Hematopoietic multipotent progenitor cell treated with erythropoietin and hydrocortisone succinate and interleukin-3 and kit ligand, for 15 days (in vitro differentiated cells): ENCODE results near the gene FAM180A.
"Not testable (repeated sequence)": the region's sequence is repeated elsewhere in the genome, so short reads cannot be mapped to it uniquely, and the experiment has no call there.

ENCODE experiments used
- DNase-seq: peaks from one replicate; pipeline ENCODE4 v3.0.0-alpha.2; 2015; ENCODE audit warnings: low spot score

The FAM180A gene

DNA sequence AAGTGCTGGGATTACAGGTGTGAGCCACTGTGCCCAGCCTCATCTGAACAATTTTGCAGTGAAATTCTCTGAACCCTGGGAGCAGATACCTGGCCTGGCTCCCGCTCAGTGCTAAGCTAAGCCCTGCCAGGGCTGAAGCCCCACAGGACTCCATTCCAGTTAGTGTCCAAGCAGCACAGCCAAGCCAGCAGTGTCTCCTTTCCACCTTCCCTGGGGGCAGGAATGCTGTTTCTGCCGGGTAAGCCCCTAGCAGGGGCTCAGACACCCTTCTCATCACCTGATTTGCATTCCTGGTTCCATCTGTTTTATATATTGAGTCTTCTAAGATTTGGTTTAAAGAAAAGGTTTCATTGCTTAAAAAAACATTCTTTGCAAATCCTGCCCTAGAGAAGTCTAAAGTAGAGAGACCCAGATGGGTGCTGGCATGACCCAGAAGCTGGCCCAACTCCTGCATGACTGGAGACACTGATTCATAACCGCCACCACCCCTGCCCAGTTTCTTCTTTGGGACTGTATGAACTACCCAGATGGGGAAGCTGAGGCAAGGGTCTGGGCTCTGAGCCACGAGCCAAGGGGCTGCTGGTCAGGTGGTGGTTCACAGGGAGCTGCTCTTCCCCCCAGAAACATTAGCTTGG is 34.7 kb downstream of the FAM180A start:
- no peak for DNase-seq

DNA sequence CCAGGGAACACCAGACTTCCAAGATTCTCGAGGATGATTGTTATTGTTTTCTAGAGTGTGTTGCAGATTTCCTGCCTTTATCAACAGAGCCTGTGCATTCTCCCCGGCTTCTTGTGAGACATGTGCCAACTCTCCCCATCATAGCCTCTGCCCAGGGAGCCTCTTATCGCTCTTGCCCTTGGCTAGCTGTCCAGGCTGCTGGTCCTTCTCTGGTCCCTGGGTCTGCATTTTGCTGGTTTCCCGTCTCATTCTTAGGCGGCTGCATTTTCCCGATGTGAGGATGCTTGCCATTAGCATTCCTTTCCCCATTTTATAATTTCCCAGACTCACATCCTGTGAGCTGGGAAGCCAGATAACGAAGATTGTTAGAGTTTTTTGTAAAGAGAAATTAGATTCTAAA is 35.8 kb downstream of the FAM180A start:
- no peak for DNase-seq

DNA sequence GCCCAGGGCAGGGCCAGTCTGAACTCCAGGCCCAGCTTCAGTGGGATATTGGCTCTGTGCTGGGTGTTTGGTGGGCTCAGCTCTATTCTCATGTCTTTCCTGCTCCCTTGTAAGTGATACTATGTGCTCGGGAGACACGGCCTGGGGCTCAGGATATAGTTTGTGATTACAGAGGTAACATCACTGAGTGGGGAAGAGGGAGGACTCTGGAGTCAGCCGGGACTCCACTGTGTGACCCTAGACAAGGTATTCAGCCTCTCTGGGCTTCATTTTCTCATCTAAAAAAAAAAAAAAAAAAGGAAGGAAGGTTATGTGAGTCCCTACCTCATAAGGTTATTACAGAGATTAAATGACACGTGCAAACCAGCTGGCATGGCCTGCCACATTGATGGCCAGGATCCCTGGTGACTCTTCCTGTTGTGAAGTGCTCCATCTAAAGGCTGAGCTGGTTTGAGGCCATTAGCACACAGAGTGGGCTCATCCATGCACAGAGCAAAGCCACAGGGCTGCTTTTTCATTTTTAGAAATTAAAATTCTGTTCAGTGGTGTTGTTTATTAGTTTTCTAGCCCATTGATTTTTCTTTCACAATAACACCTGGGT is 36.3 kb downstream of the FAM180A start:
- no peak for DNase-seq

DNA sequence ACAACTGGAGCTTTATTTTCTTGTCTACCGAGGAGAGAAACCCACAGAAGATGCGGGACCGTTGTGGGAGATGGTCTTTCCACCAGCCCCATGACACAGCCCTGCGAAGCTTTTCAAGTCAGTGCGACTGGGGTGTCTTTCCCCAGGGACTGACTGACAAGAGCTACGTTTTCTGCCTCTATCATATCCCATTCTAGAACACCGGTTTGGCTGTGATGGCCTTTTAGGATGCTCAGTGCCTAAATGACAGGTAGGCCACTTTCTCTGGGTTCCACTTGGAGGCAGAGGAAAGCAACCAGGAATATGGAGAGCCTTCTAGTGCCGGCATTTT is 37.5 kb downstream of the FAM180A start:
- no peak for DNase-seq

DNA sequence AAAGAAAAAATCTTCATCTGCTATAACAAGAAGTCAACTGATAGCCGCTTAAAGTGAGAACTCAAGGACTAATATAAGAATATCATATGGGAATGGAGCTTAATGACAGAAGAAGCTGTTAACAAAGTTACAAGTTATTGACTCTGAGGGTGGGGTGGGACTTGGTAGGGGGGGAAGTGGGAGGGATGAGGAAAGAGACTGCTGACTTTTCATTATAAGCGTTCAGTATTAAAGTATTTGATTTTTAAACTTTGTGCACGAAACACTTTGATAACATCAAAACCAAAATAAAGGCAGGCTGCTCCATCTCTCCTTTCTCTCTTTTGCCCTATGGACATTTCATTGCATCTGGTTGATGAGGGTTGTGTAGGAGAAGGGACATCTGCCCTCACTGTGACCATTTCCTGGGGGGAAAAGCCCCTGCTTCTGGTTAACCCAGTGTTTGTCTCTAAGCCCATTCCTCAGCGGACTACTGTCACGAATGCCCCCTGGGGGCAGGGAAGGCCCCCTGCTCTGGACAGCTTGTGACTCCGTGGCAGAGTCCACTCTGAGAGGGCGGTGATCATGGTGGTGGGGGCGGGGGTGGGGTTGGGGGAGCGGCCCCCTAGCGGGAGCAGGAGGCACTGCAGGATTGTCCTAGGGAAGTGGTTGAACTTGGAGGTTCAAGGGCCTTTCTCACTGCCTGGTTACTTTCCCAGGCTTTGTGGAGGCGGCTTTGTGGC is 38.0 kb downstream of the FAM180A start:
- peak; percentile 66 for DNase-seq

DNA sequence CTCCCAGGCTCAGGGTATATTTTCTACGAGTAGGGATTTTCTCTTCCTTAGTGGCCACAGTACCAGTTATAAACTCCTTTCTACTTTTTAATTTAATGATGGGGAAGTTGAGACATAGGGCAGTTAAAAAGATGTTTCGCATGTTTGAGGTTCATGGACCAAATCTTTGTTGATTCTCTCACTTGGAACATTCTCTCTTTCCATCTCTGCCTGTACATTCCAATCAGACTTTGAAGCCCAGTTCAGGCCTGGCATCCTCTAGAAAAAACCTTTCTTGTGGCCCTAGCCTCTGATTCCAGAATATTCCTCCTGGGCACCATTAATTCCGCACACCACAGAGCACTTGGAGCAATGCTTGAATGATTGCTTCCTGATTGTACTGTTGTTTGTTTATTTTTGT is 39.1 kb downstream of the FAM180A start:
- no peak for DNase-seq

DNA sequence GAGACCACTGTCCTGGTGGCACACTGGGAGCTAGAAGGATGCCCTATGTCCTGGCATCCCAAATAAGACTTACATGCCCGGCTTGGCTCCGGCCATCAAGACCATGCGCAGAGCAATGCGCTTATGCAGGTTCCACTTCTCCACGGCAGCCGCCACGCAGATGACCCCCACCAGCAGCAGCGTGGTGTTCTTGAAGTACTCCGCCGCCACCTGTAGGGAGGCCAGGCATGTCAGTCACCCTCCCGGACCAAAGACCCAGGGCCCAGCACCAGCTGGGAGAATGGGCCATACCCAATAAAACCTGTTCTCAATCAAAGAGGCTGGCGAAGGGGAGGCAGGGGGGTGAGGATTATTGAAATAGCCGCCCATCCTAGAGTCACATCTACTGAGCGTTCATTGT is 40.6 kb downstream of the FAM180A start:
- DNase-seq: no peak

DNA sequence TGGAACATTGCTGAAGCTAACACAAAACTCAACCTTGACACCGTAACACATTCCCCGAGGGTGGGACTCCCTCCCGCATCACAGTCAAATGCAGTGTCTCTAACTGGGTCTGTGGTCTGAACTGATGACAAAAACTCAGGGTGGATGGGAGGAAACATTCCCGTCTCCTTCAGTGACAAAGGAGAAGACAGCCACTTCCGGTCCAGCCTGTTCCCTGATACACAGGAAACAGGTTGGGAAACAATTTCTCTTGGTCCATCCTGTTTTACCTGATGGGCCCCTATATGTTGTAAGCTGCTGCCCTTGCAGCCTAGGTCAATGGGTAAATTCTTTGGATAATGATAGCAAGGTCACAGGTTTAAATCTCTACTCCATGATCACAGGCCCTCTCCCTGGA is 41.0 kb downstream of the FAM180A start:
- DNase-seq: no peak

DNA sequence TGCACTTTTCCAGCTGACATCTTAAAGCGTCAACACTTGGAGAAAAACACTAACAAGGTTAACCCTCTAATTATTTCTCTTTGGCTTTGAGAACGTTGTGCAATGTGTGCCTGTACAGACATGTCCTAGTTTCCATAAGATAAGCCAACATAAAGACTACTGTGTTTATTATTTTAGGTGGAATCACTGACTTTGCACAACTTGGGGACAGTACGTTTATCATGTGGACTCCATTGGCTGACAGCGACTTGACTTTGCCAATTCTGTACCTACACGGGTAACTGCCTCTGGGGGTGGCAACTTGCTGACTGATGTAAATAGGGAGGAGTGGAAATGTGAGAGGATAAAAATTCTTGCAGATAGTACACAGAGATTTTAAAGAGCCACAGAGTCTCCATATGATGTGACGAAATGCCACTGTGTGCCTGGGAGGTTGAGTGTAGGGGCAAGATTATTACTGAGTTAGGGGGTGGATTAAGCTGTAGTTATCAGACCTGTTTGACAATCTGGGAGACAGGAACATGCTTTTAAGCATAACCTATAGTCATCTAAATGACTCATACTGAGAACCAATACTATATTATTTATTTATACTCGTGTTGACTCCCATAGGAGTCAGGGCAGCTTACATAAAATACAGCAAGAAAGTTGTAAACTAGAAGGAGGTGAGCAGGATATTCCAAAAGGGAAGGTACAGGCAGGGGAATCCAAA is 41.6 kb downstream of the FAM180A start:
- DNase-seq: no peak

DNA sequence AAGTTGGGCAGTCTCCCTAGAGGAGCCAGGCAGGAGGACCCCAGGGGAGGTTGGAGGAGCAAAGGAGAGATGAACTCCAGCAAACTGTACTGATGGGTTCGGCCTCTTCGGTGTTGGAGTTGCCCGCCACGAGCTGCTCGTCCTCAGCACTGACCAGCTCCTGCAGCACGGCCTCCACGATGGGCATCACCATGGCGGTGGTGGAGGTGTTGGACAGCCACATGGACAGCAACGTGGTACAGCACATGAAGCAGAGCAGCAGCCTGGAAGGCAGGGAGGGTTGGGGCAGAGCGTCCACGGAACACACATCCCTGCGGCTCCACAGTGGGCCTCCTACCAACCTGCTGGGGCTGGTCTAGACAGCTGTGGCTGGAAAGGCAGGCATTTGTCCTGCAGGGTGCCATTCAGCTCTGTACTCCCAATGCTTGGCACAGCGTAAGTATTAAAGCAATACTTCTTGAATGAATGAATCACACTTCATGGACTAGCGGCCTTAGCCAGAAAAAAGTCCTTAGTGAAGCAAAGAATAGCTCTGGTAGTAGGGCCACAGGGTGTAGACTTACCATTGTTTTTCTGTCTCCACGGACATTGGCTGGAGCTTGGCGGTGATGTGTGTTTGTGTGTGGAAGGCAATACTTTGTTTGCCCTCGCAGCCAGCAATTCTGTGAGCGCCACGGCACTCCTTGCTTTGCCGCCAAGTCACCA is 42.4 kb downstream of the FAM180A start:
- DNase-seq: no peak

DNA sequence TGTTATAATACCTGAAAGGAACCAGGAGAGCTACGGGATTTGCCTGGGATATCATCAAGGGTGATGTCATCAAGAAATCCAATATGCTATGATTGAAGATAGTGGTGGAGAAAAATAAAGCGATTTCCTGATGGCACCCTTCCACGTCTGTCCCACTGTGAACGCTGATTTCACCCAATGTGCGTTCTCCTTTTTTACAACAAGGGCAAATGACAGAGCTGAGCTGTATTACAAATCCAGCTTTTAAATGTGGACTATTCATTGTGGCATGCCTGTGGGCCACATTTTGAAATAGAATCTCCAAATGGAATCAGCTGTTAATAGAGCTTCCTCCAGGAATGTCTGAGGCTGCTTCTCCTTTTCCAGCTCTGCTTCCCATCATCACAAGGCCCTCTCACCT is 43.9 kb downstream of the FAM180A start:
- no peak for DNase-seq

DNA sequence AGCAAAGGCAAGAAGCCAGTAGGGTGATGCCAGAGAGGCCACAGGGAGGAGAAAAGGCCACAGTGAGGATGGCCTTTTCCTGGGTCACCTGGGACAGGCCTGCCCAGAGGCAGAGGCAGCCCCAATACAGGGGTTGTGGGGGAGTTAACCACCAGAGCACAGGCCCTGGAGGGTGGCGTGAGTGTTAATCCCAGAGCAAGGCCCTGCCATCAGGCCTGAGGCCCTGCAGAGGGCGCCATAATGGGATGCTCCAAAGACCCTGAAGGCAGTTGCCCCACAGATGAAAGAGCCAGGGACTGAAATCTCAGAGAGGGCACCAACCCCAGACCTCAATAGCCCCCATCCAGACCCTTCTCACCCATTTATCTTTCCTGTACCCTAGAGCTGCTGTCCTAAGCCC is 44.5 kb downstream of the FAM180A start:
- peak; percentile 27 for DNase-seq

DNA sequence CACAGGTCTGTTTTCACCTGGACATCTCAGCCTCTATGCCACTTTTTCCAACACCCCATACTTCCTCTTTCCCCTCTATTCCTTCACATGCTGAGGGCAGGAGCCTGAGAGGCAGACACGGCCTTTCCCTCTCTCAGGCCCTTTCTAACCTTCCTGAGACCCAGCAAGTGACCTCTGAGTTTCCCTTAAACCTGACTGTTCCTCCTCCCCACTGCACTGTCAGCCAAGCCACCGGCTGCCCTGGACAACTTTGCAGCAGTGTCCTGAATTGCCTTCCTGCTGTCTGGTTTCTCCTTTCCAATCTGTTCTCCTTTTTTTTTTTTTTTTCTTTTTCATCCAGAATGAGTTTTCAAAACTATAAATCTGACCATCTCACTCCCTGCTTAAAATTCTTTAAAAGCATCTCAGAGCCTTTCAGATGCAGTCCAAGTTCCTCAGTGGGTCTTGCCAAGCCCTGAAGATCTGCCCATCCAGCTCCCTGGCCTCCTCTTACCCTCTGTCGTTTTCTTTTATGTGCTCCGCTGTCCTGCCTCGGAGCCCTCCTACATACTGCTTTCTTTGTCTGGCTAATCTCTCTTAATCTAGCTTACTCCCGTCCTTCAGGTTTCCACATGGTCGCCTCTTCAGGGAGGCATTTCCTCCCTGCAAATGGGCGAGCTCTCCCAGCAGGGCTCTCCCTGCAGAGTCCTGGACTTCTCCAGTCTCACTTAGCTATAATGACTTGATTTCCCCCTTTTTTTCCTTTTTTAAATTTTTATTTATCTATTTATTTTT is 51.1 kb downstream of the FAM180A start:
- no peak for DNase-seq

DNA sequence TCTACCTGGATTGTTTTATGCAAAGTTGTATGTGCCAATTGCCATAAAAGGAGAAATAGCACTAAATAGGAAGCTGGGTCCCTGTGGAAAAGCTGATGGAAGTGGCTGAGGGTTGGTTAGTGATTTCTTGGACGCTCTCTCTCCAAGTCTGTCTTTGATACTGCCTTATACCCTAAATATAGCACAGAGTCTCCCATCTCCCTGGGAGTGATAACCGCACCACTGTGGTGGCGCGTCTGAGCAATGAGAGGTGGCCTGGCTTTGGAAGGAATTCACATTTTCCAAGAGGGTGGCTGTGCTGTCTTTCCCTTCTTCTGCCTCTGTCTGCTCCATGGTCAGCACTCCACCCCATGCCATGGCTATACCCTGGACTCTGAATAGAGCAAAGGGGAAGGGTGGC is 55.1 kb downstream of the FAM180A start:
- no peak for DNase-seq

DNA sequence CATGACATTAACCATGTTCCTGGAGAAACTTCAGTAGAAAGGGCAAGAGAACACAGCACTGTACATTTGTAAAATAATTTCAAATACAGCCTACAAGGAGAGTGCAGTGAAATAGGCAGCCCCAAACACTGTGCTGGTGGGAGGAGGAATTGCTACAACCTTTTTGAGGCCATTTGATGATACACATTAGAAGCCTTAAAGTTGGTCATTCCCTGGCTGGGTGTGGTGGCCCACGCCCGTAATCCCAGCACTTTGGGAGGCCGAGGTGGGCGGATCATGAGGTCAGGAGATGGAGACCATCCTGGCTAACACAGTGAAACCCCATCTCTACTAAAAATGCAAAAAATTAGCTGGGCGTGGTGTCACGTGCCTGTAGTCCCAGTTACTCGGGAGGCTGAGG is 56.0 kb downstream of the FAM180A start:
- not testable (repeated sequence) for DNase-seq

DNA sequence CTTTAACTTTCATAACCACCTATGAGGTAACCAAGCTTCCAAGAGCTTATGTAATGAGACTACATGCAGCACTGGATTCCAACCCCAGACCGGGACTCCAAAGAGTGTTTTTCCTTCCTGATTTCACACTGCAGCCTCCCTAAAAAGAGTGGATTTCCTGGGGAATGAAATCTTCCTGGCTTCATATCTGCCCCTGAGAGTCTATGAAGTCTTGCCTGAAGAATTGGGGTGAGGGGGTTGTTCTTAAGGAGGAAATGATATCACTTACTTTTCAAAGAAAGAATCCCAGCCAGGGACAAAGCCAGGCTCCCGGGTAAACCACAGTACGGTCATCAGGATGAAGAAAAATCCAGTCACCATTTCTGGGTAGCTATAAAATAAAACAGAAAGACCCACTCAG is 56.6 kb downstream of the FAM180A start:
- DNase-seq: no peak

DNA sequence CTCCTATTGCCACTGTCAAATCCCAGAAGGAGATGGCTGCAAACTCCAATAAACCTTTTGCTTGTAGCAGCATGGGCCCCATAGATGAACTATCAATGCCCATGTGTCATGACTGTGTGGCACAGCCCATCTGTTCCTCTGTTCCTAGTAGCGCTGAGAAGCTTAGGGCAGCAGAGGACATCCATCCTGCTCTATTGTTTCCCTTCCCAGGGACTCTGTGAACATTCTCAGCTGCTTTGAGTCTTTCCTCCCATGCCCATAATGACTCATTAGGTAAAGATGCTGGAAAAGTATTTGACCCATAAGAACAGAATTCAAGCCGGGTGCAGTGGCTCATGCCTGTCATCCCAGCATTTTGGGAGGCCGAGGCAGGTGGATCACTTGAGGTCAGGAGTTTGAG is 58.0 kb downstream of the FAM180A start:
- DNase-seq: no peak

DNA sequence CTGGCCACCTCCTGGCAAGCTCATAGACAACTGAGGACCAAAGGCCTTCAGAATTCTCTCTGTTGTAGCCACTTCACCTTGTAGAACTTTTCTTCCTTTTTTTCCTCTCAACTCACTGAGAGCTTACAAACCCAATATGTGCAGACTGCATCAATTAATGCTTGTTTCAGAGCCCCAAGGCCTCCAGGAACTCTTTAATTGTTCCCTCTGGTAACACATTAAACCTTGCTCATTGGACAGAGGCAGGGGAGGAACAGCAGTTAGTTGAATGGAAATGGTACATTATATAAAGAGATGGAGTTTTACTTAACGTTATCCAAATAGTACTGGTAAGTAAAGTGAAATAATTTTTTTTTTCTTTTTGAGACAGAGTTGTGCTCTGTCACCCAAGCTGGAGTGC is 61.1 kb downstream of the FAM180A start:
- DNase-seq: no peak

DNA sequence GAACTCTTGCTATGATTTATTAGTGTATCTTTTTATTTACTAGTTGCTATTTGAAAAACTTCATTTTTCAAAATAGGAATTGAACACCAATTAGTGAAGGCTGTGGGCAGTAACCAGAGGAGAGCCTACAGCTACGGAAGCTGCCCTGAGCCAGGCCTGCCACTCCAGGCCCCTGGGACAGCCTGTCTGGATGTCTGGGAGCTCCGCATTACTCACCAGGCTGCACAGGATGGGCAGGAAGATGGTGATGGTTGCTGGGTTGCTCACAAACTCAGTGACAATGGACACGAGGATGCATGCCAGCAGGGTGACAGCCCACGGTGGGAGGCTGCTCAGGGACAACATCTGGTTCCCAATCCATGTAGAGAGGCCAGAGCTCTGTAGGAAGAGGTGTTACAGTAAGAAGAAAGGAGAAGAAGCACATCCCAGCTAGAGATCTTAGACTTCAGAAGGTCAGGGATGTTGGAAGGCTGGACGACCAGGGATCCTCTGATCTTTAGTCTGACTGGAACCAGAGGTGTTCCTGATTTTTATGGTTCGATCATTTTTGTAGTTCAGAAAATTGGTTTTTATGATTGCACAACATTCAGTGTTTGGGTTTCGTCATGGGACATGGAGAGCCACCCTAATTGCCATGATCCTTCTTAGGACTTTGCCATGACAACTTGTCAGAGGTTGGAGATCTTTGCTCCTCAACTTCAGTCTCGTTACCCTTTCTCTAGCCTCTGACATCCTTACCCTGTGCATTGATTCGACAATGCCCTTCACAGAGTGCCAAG is 63.1 kb downstream of the FAM180A start:
- no peak for DNase-seq

DNA sequence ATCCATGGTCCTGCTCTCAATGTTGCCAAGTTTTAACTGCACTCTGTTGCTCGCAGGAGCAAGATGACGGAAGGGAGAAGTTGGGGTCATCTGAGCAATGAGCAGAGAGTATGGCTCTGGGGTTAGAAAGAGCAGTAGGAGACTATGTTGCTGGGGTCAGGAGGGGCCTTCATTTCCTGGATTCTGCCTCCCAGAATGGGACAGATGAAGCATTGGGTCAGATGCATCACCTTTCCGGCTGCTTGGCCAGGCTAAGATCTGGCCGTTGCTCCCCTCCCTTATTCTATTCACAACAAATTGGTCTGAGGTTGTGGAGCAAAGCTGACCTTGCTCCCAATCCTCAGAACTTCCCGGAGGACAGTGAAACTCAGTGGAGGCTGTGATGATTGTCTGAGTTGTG is 63.9 kb downstream of the FAM180A start:
- no peak for DNase-seq

DNA sequence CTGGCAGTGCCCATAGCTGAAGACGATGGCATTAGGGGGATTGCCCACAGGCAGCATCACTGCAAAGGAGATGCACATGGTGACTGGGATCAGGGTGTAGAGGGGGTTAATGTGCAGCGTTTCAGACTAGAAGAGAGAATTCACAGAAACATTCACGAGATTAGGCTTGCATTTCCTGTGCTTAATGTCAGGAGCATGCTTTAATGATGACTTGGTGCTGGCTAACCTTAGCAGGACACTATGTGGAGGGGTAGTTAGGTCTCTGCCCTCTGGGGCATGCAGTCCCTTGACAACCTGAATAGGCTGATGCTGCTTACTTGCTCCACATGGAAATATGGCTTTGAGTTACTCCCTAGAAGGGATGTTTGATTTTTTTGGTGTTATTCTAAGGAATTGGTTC is 64.5 kb downstream of the FAM180A start:
- DNase-seq: no peak
